Activated CD8-positive, alpha-beta memory T cell treated with anti-CD3 and anti-CD28 coated beads, Interleukin-2, amount 50 U/mL, for 1 hour (primary cell): ENCODE results near the gene FSD1L.

Experiments used
- DNase-seq: peaks from one replicate; pipeline ENCODE4 v3.0.0-alpha.2; 2020; ENCODE audit errors: extremely low read depth

The FSD1L gene

DNA sequence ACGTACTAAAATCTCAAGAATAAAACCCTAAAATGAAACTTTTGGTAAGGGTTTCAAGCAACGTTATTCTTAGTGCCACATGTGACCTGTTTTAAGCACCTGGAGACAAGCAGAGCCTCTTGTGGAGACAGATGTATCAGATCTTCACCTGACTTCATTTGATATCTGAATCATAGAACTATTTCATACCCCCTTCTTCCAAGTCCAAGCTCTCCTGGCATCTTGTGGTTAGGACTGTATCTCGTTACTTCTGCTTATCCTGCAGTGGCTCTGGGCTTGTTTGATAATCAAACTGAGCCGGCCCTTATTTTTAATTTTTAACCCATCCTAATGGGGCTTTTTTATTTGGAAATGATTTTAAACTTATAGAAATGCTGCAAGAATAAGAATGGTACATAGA, 11.1 kb upstream of the FSD1L start:
- no peak for DNase-seq

DNA sequence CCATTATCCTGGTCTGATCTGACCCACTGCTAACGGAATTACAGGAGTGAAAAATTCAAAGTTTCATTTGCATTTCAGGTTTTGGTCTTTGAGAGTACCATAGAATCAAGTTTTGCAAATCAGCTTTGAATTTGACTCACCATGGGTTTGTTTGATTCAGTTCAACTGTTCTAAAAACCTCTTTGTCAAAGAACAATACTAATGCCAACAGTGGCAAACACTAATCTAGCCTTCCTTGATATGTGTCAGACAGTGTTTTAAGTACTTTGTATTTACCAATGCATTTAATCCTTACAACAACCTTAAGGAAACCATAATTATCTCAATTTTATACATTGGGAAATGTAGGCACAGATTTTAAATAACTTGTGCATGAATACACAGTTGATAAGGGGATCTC, 10.1 kb upstream of the FSD1L start:
- DNase-seq: no peak

DNA sequence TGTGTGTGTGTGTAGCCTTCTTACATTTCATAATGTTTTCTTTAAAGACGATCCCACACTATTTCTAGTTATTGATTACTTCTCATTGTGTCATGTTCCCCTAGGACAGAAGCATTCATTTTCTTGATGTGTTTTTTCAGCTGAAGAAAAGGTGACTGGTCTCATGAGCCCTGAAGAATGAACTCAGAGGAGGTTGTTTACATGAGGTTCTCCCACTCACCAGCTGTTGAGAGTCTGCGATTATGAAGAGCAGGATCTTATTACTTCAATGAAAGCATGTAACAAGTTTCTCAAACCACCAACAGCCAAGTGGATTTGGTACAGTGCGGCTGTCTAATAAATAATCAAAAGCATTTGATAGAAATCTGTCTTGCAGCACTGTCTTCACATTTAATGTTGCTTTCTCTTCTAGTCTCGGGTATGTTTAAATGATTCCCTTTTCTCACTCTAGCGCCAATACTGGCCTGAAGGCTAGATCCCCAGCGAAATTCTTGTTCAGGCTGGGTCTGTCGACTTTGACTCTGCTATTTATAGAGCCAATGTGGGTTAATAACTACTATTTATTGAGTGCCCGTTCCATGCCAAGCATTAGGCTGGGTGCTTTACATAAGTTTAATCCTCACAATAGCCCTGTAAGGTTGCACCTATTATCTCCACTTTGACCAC, 9.6 kb upstream of the FSD1L start:
- DNase-seq: no peak

DNA sequence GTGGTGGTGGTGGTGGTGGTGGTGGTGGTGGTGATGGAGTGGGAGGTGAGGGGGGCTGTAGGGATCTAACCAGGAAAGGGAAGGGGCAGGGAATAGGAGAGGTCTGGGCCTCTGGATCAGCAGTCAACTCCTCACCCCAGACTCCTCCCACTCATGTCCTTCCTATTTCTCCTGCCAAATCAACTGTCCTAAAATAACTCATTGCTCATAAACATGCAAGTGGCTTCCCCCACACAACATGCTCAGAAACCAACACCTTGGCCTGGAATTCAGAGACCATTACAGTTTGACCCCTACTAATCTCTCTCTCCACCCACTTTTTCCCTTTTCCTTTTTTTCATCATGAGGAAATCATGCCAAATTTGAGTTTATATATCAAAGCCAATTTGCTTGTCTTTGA, 8.4 kb upstream of the FSD1L start:
- DNase-seq: no peak

DNA sequence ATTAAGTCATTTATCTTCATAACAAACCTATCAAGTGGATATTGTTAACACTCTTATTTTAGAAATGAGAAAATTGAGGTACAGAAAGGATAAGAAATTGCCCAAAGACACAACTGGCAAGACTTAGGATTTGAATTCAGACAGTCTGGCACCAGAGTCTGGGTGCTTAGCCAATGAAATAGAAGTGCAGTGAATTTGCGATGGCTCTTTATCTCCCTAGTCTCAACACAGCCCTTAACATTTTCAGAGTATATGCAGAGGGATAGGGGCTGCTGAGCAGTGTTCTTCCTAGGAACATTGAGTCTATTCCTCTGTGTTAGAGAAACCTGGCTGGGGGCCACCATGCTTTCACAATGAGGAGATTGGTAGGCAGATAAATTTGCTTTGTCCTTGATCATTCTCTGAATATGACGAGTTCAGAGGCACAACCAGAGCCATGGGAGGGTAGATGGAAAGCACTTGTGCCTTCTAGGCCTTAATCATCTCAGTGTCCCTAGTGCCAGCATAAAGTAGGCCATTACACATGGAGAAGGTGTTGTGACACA, 6.1 kb upstream of the FSD1L start:
- DNase-seq: no peak

DNA sequence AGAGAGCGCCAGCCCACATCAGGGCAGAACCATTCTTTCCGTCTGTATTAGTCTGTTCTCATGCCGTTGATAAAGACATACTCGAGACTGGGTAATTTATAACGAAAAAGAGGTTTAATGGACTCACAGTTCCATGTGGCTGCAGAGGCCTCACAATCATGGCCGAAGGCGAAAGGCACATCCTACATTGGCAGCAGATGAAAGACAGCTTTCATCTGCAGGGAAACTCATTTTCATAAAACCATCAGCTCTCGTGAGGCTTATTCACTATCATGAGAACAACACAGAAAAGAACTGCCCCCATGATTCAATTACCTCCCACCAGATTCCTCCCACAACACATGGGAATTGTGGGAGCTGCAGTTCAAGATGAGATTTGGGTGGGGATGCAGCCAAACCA, 4.7 kb upstream of the FSD1L start:
- DNase-seq: no peak

DNA sequence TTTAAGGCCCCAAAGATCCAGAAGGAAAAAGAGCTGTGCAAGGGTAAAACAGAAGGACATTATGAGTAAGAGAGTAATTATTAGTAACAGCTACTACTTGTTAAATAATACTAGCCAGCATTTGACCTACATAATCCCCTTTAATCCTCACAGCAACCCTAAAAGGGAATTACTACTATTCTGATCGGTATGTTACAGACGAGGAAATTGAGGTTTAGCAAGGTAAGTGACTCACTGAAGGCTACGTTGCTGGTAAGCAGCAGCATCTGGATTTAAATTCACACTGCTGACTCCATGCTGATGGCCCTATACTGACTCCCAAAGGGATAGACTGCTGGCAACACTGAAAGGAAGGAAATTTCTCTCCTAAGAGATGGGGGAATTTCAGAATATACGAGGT, 3.7 kb upstream of the FSD1L start:
- DNase-seq: no peak

DNA sequence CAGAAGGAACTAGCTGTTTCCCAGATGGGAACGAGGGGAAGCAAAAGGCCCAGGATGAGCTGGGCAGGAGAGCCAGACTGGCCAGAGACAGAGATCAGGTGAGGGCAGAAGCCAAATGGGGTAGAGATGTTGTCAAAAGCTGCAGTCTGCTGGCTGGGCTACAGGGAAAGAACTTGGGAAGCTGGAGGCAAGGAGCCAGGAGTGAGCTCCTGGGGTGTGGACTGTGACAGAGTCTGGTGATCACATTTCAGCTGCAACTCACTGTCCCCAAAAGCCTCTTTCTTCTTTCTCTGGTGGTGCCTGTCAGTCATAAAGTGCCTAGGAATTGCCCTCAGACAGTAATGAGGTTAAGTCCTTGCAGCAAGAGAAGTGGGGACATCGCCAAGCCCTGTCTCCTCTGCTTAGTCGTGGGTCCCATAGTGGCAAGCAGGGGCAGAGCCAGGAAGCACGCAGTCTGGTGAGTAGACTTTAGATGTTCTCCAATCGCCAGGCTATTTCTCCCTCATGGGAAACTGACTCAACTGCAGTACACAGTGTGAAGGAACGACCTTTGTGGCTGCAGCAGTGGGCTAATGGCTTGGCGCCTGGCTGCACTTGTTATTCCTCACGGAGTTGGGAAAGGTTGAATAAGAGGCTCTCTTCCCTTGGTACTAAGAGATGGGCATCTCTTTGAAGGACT, 2.5 kb upstream of the FSD1L start:
- no peak for DNase-seq

DNA sequence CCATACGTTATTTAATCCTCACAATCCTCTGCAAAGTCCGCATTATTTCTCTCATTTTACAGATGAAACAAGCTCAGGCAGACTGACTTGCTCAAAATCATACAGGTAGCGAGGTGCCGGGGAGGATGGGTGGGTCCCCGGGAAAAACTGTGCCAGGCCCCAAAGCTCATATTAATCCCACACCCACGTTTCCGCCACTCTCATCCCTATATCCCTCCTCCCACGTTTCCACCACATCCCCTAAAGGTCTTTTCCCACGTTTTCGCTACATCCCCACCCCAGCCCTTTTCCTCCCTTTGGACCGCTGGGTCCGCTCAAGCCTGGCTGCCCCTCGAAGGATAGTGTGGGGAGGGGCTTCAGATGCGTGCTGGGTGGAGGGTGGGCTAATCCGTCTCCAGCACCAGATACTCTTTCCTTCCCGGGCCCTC, 434 bp upstream of the FSD1L start:
- DNase-seq: no peak

DNA sequence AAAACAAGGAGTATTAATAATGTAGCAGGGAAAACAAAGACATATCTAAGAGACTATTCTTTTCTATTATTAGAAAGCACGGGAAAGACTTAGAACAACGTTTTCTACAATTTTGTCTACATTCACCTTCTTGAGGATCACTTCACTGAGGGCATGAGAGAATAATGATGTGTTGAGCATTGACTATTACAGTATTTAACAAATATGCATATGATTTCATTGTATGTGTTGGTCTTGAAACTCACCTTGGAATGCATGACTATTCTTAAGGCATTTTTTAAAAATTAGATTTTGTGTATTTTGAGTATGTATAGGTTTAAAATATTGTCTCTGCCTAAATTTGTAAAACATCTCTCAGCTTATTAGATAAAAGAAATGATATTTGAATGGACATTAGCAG, 1.2 kb downstream of the FSD1L start:
- no peak for DNase-seq

DNA sequence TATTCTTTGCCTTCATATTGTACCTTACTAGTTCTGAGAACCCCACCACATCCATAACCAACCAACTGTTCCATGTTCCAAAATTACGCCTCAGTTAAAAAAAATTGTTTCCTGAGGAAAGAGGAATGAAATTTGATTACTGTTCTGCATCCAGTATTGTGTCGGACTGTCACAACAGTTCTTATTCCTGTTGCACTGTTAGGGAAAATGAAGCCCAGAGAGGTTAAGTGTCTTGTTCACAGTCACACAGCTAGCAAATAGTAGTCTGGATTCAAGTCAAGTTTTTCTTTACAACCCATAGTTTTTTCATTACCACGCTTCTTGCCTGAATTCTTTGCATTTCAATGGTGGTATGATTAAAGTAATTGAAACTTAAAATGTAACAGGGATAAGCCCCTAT, 4.4 kb downstream of the FSD1L start:
- DNase-seq: no peak

DNA sequence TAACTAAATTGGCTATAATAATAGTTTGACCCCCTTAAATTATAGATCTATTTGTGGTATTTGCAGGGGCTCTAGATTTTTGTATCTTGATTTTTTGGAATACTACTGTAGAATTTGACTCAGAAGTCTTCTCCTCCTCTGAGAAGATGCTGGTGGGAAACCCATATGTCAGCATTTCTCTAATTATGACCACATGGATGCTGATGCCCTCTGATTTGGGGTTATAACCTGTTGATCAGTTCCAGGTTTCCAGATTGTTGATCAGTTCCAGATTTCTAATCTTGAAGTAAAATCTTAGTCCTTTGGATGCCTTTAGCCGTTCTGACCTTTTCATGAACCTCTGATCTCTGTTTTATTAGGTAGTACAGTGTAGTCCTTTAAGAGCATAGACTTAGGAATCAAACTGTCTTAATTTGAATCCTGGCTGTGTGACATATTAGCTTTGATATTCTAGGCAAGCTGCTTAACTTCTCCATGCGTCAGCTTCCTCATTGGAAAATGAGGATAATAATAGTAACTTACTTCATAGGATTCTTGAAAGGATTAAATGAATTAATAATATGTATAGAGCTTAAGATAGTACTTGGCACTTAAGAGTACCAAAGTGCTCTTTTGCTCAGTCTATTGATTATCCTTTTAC, 8.1 kb downstream of the FSD1L start:
- no peak for DNase-seq

DNA sequence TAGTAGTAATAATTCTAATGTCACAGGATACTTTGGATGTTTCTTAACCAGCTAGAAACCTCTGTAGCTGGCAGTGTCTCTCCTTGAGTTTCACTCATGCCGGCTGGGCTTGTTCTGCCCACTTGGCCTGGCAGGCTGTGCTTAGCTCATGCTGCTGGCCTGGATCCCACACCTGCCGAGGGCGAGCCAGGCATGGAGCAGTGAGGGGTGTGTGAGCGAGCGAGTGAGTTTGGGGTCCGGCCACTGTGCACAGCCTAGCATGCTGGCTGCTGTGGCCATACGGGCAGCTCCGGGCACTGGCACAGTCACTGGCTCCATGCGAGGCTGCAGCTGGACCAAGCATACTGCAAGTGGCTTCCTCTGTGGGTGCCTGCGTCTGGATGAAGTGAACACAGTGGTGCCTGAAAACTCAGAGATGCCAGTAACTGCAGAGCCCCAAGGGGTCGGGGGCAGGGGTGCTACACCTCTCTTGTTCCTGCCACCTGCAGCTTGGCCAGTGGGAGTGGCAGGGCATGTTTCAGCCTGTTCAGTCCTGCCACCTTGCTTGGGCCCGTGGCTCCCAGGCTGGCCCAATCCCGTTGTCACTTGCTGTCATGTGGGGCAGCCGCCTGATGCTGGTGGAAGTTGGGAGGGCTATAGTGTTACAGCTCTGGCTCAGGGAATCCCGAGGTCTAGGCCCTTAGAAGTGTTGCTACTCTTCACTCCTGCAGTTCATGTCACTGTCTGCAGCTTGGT, 9.9 kb downstream of the FSD1L start:
- no peak for DNase-seq

DNA sequence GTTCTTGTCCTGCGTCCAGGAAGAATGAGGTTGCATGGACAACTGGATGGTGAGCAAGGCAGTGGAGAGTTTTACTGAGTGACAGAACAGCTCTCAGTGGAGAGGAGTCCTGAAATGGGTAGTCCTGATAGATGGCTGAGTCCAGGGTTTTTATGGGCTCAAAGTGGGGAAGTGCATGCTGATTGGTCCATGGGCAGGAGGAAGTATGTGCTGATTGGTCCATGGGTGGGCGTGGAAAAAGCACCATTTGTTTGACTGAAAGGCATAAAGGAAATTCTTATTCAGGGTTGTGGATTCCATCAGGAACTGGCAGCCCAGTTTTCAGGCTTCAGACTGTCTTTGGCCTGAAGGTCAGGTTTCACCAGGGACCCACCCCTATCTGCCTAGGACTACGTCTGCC, 10.6 kb downstream of the FSD1L start:
- no peak for DNase-seq

DNA sequence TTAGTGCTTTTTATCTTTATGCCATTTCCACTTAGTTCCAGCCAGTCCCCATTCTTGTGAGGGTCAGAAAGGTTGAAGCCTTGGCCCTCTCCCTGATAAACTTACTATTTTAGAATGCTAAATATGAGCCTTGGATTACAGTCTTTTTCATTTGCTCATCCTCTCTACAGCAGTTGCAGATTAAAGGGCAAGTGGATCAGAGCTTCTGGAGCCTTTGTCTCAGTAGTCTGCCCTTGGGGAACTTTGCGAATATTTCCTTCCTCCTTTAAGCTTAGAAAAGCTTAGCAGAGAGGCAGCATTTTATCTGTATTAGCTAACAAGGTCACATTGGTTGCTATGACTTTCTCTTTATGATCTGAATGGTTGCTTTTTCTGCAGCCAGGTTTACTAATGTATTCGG, 11.5 kb downstream of the FSD1L start:
- no peak for DNase-seq

DNA sequence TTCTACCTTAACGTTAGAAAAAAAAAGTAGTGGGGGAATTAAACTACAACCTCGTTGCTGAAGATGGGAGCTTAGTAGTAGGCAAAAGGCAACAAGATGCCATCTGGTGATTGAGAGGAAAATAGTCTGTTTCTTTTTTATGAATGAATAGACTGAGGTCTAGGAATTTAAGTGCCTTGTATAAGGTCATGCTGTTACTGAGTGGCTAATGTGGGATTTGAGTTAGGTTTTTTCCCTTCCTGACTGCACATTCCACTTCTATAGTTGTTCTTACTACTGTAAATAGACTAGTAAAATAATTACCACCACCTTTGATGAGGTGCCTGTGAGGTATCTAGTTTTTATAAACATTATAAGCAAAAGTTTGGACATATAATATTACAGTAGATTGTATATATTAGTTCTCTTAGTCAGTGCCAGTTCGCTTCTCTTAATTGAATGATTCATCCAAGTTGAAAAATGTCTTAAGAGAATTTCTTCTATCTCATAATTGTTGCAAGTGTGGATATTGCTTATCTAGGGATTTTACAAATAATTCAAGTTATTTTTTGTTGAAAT, 19.1 kb downstream of the FSD1L start:
- DNase-seq: no peak

DNA sequence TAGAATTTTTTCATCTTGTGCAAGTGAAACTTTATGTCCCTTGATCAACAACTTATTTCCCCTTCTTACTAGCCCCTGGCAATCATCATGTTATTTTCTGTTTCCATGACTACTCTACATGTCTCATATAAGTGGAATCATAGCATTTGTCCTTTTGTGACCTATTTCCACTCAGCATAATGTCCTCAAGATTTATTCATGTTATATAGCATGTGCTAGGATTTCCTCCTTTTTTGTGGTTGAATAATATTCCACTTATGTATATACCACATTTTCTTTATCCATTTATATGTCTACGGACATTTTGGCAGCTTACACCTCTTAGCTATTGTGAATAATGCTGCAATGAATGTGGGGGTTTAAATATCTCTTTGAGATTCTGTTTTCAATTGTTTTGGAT, 21.0 kb downstream of the FSD1L start:
- DNase-seq: no peak

DNA sequence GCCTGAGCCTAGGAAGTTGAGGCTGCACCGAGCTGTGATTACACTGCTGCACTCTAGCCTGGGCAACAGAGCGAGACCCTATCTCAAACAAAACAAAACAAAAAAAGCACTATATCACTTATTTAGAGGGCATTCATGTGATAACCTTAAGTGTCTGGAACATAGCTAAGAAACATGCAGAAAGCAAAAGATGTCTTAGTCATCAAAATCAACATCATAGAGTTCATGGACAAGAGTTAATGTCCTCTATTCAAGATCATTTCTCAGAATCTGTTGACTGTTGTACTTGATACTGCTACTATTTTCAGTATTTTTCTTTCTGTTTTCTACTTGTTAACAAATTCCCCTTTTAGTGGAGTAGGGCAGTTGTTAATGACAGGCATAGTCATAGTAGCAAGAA, 25.4 kb downstream of the FSD1L start:
- no peak for DNase-seq

DNA sequence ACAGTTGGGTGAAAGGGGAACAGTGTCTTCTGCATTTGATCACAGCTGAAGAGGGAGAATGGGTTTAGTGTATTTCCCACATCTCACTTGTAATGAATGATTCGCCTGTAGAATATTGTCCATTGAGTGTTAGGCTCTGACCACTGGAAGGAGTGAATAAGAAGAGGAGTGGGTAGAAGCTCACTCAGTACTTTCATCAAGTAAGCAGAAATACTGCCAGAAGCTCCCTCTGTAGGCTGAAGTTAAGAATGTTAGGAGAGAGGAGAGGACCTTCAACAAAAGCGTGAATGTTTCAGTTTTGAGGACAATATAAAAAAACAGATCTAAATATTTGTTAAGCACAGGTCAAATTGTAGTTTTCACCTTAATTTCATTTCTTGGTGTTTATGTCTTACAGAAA, 27.5 kb downstream of the FSD1L start:
- no peak for DNase-seq

DNA sequence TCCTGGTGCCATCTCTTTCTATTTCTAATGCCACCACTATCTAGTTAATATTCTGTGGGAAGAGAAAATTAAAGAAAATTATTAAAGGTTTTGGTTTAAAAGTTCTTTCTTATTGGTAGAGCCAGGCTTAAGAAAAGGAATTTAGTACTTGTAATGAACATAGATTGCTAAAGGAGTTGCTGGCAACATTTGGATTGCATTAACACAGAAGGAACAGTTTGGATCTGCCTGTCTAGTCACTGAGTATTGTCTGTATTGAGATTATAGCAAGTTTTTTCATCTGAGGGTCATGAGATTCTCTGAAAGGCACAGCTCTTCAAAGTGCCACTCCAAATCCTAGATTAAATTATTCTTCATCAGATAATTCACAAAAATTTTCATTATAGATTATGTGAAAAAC, 32.0 kb downstream of the FSD1L start:
- DNase-seq: no peak

DNA sequence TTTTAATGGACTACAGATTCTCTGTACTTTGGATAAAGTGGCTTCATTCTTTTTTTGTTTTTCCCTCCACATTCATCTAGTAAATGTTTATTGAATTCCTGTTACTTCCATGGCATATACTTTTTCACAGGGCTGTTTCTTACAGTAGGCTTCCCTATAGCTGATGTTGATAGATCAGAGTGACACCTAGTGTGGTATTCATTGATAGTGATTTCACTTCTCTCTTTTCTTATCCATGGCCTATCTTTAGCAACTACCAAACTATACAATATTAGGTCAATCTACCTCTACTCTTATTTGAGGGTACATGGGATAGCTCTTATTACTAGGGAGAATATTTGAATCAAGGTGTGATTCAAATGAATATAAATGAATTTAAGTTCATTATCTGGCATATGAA, 35.8 kb downstream of the FSD1L start:
- no peak for DNase-seq

DNA sequence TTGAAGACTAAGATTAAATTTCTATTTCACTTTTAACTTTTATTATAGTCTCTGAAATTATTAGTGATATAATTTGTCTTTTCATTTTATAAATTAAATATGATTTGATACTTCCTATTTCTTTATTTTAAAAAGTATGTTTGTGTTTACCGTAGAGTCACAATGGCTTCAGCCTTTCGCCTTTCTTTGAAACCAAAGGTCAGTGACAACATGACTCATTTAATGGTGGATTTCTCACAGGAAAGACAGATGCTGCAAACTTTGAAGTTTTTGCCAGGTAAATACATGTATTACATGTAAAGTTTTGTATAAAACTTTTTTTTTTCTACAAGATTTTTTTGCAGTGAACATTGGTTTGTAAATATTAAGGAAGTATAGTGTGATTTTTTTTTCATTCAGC, 36.4 kb downstream of the FSD1L start:
- no peak for DNase-seq
